Endodermal cell (in vitro differentiated cells): ENCODE results near the gene UVRAG. TPM values are rescaled to one million over a fixed set of nuclear protein-coding genes. Genes with fewer than 3 reads are reported as not detected.

Experiments
- DNase-seq: peaks from one replicate; pipeline ENCODE4 v3.0.0-alpha.2; 2017
- H3K27ac ChIP-seq: 2 replicates; pipeline ENCODE4 v1.5.1; 2013; ENCODE audit warnings: mild to moderate bottlenecking, low read depth, low read length, moderate library complexity
- H3K27me3 ChIP-seq: 2 replicates; pipeline ENCODE4 v1.6.1; 2013; ENCODE audit warnings: mild to moderate bottlenecking, low read length, moderate library complexity; ENCODE audit not compliant: insufficient read depth, control insufficient read depth, poor library complexity, severe bottlenecking
- H3K36me3 ChIP-seq: 2 replicates; pipeline ENCODE4 v1.7.0; 2013; ENCODE audit warnings: mild to moderate bottlenecking, low read length, moderate library complexity; ENCODE audit not compliant: control insufficient read depth, insufficient read depth
- H3K4me1 ChIP-seq: one replicate; pipeline ENCODE4 v1.7.0; 2013; ENCODE audit warnings: low read length; ENCODE audit not compliant: control insufficient read depth, insufficient read depth
- H3K4me3 ChIP-seq: 2 replicates; pipeline ENCODE4 v1.5.1; 2013; ENCODE audit warnings: mild to moderate bottlenecking, low read length, moderate library complexity
- H3K9ac ChIP-seq: 2 replicates; pipeline ENCODE4 v1.6.1; 2013; ENCODE audit warnings: mild to moderate bottlenecking, low read length, moderate library complexity; ENCODE audit not compliant: poor library complexity, severe bottlenecking; ENCODE audit errors: extremely low read depth
- H3K9me3 ChIP-seq: 2 replicates; pipeline ENCODE4 v1.6.1; 2013; ENCODE audit warnings: mild to moderate bottlenecking, low read length, moderate library complexity; ENCODE audit not compliant: control insufficient read depth
- H3K27ac Mint-ChIP-seq: 2 replicates; pipeline ENCODE4 v1.8.0; 2020; ENCODE audit warnings: mixed read lengths
- H3K27me3 Mint-ChIP-seq: 2 replicates; pipeline ENCODE4 v1.8.0; 2021; ENCODE audit warnings: mild to moderate bottlenecking, mixed read lengths; ENCODE audit not compliant: insufficient read depth
- H3K36me3 Mint-ChIP-seq: 2 replicates; pipeline ENCODE4 v1.8.0; 2020; ENCODE audit warnings: low read depth, mixed read lengths
- H3K4me1 Mint-ChIP-seq: 2 replicates; pipeline ENCODE4 v1.8.0; 2020; ENCODE audit warnings: mixed read lengths
- H3K4me3 Mint-ChIP-seq: 2 replicates; pipeline ENCODE4 v1.8.0; 2020; ENCODE audit warnings: mild to moderate bottlenecking, moderate library complexity, mixed read lengths
- H3K9me3 Mint-ChIP-seq: 2 replicates; pipeline ENCODE4 v1.8.0; 2020; ENCODE audit warnings: mild to moderate bottlenecking, mixed read lengths
- WGBS, 2 experiments: methylation state at CpG; one replicate each; pipeline versions ENCODE4 v1.1.5 to v1.1.7; 2013; ENCODE audit warnings: missing lambda C conversion rate in 2 of 2, mixed read lengths in 1 of 2; ENCODE audit not compliant: insufficient coverage in 1 of 2, insufficient read length in 1 of 2; 5-methylcytosine and 5-hydroxymethylcytosine counted together
- total RNA-seq, 2 donors: library from RNA; stranded (reverse); fragmentation: NEBNext Ultra II Directional in 1 of 2; extraction: Animal tissue kit (Norgen Biotek cat#: 25700) in 1 of 2; gene quantifications; 2 replicates in 1 of 2; 3 replicates in 1 of 2; pipeline ENCODE4 v1.2.1, GENCODE V29; 2021
- TF ChIP-seq, protein P1 (sequence below): fragments of 200-600 bp; sonication (generic); conservative IDR thresholded peaks from 2 replicates; pipeline ENCODE4 v1.5.0; 2021; ENCODE audit warnings: antibody characterized with exemption, mild to moderate bottlenecking

The UVRAG gene
- total RNA-seq, 2 donors from 2014 or later: 19.7 to 34.9 TPM

DNA sequence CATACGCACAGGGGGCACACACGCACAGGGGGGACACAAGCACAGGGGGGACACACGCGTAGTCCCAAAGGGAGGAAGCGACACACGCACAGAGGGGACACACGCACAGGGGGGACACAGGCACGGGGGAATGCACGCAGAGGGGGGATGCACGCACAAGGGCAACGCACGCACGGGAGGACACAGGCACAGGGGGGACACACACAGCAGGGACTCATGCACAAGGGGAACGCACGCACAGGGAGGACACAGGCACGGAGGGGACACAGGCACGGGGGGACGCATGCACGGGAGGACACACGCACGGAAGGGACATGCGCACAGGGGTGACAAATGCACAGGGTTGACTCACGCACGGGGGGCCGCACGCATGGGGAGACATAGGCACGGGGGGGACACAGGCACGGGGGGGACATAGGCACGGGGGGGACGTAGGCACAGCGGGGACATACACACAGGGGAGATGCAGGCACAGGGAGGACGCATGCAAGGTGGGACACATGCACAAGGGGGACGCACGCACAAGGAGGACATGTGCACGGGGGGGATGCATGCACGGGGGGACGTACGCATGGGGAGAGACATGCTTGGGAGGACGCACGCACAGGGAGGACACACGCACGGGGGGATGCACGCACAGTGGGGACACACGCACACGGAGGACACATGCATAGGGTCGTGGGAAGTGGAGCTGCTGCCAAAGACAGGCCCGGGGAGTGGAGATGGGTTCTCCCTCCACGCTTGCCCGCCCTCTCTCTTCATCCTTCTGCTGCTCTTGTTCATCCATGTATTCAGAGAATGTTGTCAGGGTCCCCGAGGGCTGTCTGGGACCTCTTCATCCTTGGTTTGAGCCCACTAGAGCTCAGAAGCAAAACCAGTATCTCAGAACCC lies 350.1 kb downstream of the UVRAG start:
- Histone ChIP-seq H3K27ac (no peak overlapping the region), H3K36me3 (no peaks in the 10 kb centered on the region), H3K9ac (no peak overlapping the region), H3K4me1 (no peaks in the 10 kb centered on the region), H3K4me3 (no peak overlapping the region), H3K9me3 (no peaks in the 10 kb centered on the region), H3K27me3 (no peaks in the 10 kb centered on the region)
- DNase-seq: no peak
- Mint-ChIP-seq H3K4me1 (peaks cover 2% of the 10 kb centered on the region), H3K27me3 (peaks cover 17% of the 10 kb centered on the region), H3K4me3 (no peak overlapping the region), H3K36me3 (no peaks in the 10 kb centered on the region), H3K9me3 (no peaks in the 10 kb centered on the region), H3K27ac (no peak overlapping the region)
- TF ChIP-seq, protein P1, sequence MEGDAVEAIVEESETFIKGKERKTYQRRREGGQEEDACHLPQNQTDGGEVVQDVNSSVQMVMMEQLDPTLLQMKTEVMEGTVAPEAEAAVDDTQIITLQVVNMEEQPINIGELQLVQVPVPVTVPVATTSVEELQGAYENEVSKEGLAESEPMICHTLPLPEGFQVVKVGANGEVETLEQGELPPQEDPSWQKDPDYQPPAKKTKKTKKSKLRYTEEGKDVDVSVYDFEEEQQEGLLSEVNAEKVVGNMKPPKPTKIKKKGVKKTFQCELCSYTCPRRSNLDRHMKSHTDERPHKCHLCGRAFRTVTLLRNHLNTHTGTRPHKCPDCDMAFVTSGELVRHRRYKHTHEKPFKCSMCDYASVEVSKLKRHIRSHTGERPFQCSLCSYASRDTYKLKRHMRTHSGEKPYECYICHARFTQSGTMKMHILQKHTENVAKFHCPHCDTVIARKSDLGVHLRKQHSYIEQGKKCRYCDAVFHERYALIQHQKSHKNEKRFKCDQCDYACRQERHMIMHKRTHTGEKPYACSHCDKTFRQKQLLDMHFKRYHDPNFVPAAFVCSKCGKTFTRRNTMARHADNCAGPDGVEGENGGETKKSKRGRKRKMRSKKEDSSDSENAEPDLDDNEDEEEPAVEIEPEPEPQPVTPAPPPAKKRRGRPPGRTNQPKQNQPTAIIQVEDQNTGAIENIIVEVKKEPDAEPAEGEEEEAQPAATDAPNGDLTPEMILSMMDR: no peak
- WGBS, 2 experiments: 92 to 93% methylated on average over 30 to 50 of the region's 50 CpGs

DNA sequence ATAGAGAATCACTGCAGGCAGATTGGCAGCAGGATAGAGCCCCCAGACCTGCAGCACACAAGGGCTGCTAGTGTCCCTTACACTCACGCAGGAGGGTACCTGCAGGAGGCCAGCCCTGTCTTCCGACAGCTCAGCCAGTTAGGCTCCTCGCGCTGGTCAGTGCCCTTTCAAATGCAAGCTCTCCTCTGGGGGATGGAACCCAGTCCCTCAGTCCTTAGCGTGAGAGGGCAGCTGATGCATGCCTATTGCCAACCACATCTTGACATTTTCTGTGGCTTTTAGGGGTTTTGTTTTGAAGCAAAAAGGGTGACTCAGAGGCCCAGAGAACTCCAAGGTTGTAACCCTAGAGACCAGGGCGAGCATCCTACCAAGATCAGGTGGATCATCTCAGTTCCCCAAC lies 351.3 kb downstream of the UVRAG start:
- peak; percentile 70 for DNase-seq
- Mint-ChIP-seq H3K27ac (no peak overlapping the region), H3K36me3 (no peaks in the 10 kb centered on the region), H3K4me1 (peaks cover 2% of the 10 kb centered on the region), H3K27me3 (peaks cover 17% of the 10 kb centered on the region), H3K4me3 (no peak overlapping the region), H3K9me3 (no peaks in the 10 kb centered on the region)
- no peaks in the 10 kb centered on the region for H3K27me3 ChIP-seq
- H3K27ac ChIP-seq: no peak overlapping the region
- no peak overlapping the region for H3K4me3 ChIP-seq
- no peaks in the 10 kb centered on the region for H3K36me3 ChIP-seq
- no peaks in the 10 kb centered on the region for H3K9me3 ChIP-seq
- H3K4me1 ChIP-seq: no peaks in the 10 kb centered on the region
- 35 to 44% methylated on average over 5 to 6 of the region's 6 CpGs for WGBS, 2 experiments
- TF ChIP-seq, protein P1: no peak
- no peak overlapping the region for H3K9ac ChIP-seq

DNA sequence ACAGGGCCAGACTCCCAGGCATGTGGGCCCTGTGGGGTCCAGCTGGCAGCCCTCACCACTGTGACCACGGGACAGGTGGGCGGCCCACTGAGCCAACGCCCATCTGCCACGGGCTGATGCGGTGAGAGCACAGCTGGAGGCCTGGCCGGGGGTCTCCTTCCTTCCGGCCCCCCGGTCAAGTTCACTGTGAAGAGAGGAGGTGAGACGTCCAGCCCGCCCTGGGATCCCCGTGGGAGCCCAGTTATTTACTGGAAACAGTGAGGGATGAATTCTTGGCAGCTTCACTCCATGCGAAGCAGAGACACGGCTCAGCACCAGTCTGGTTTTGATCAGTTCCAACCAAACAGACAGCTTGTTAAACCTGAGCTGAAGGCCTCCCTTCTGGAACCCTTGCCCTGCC lies 352.6 kb downstream of the UVRAG start:
- WGBS, 2 experiments: 88 to 89% methylated on average over 8 to 13 of the region's 13 CpGs

More for the DNA sequence above, 352.6 kb downstream of the UVRAG start:
- no peaks in the 10 kb centered on the region for H3K36me3 Mint-ChIP-seq
- H3K4me1 Mint-ChIP-seq: peaks cover 2% of the 10 kb centered on the region
- H3K4me1 ChIP-seq: no peaks in the 10 kb centered on the region
- no peaks in the 10 kb centered on the region for H3K9me3 Mint-ChIP-seq
- TF ChIP-seq, protein P1: no peak
- H3K4me3 ChIP-seq: no peak overlapping the region
- H3K27me3 ChIP-seq: no peaks in the 10 kb centered on the region
- no peak overlapping the region for H3K4me3 Mint-ChIP-seq
- H3K36me3 ChIP-seq: no peaks in the 10 kb centered on the region
- H3K27ac ChIP-seq: no peak overlapping the region
- no peak overlapping the region for H3K27ac Mint-ChIP-seq
- H3K27me3 Mint-ChIP-seq: peaks cover 17% of the 10 kb centered on the region
- DNase-seq: no peak
- no peak overlapping the region for H3K9ac ChIP-seq
- H3K9me3 ChIP-seq: no peaks in the 10 kb centered on the region
